ENCODE results near the gene CCDC40. TPM values are rescaled to one million over a fixed set of nuclear protein-coding genes. Genes with fewer than 3 reads are reported as not detected.
"Not testable (repeated sequence)": the region's sequence is repeated elsewhere in the genome, so short reads cannot be mapped to it uniquely, and the experiment has no call there.

The CCDC40 gene
- total and polyA plus RNA-seq, 2 experiments from 2014 or later, result 2.4 to 3.0 TPM

GRCh38 chr17:79991924-79992648 is 44.4 kb upstream of the CCDC40 start:
- no peaks in the 10 kb centered on the region for H3K79me2 ChIP-seq (ENCODE audit: insufficient read depth)
- in situ Hi-C loops (cut with MboI), result loop anchor here (10.0 kb wide), 2 partner anchors 147 to 207 kb away; no protein-coding TSS in a partner anchor
- no peaks in the 10 kb centered on the region for H3K9me2 ChIP-seq (ENCODE audit: insufficient read depth)
- no peaks in the 10 kb centered on the region for H3K27me3 ChIP-seq (replicated peaks; ENCODE audit: insufficient read depth)
- TF ChIP-seq EZH2phosphoT487 (IDR thresholded peaks at IDR 0.05; ENCODE audit: insufficient read depth, low read depth) (no peak), EZH2 (IDR thresholded peaks at IDR 0.05; ENCODE audit: insufficient read depth, poor library complexity, severe bottlenecking) (no peak)
- peaks cover 31% of the 10 kb centered on the region for H3K4me1 ChIP-seq (ENCODE audit: insufficient read depth)
- WGBS, 2 experiments (ENCODE audit: low coverage in 1 of 2, low lambda C conversion rate in 2 of 2, missing lambda C conversion rate in 2 of 2), result 21 to 24% methylated on average over 24 to 44 of the region's 44 CpGs
- H3K9me3 ChIP-seq (ENCODE audit: low read depth), result no peaks in the 10 kb centered on the region
- H3K27ac ChIP-seq, result no peak overlapping the region
- no peaks in the 10 kb centered on the region for H3K36me3 ChIP-seq (ENCODE audit: low read depth)
- peak overlapping the region; percentile 76 for H2AFZ ChIP-seq
- H3K9ac ChIP-seq, result peak overlapping the region; percentile 70
- H3F3A ChIP-seq (ENCODE audit: insufficient read depth), result peaks cover 10% of the 10 kb centered on the region; the same call in 1 of the 2 replicates
- DNase-seq, result peak; percentile 27
- H3K4me2 ChIP-seq (ENCODE audit: unreplicated experiment), result peak overlapping the region; percentile 74
- H4K20me1 ChIP-seq (ENCODE audit: insufficient read depth), result no peaks in the 10 kb centered on the region
- peak overlapping the region; percentile 50 for H3K4me3 ChIP-seq

- Histone ChIP-seq H4K20me1 (ENCODE audit: insufficient read depth) (no peaks in the 10 kb centered on the region), H3K9me2 (ENCODE audit: insufficient read depth) (no peaks in the 10 kb centered on the region), H2AFZ (peak overlapping the region; percentile 82), H3F3A (ENCODE audit: insufficient read depth) (peaks cover 3% of the 10 kb centered on the region; the same call in 1 of the 2 replicates), H3K36me3 (ENCODE audit: low read depth) (no peaks in the 10 kb centered on the region), H3K9me3 (ENCODE audit: low read depth) (no peaks in the 10 kb centered on the region), H3K4me1 (ENCODE audit: insufficient read depth) (peaks cover 23% of the 10 kb centered on the region), H3K79me2 (ENCODE audit: insufficient read depth) (no peaks in the 10 kb centered on the region), H3K4me3 (peak overlapping the region; percentile 47), H3K9ac (peak overlapping the region; percentile 70), H3K27me3 (replicated peaks; ENCODE audit: insufficient read depth) (no peaks in the 10 kb centered on the region), H3K4me2 (ENCODE audit: unreplicated experiment) (peak overlapping the region; percentile 67), H3K27ac (peak overlapping the region; percentile 65)
- DNase-seq, result peak; percentile 35
- no peak for TF ChIP-seq EZH2phosphoT487 (IDR thresholded peaks at IDR 0.05; ENCODE audit: insufficient read depth, low read depth)
- TF ChIP-seq EZH2 (IDR thresholded peaks at IDR 0.05; ENCODE audit: insufficient read depth, poor library complexity, severe bottlenecking), result no peak
- in situ Hi-C loops (cut with MboI), result loop anchor here (10.0 kb wide), 2 partner anchors 148 to 208 kb away; no protein-coding TSS in a partner anchor
- 67 to 83% methylated on average over 9 to 10 of the region's 10 CpGs for WGBS, 2 experiments (ENCODE audit: low coverage in 1 of 2, low lambda C conversion rate in 2 of 2, missing lambda C conversion rate in 2 of 2)
Observed at GRCh38 chr17:79992649-79993389, 43.6 kb upstream of the CCDC40 start.

GRCh38 chr17:79993390-79994227 is 42.8 kb upstream of the CCDC40 start:
- Histone ChIP-seq H2AFZ (peak overlapping the region; percentile 82), H3K36me3 (ENCODE audit: low read depth) (no peaks in the 10 kb centered on the region), H3F3A (ENCODE audit: insufficient read depth) (no peaks in the 10 kb centered on the region), H3K9me2 (ENCODE audit: insufficient read depth) (no peaks in the 10 kb centered on the region), H3K4me2 (ENCODE audit: unreplicated experiment) (peak overlapping the region; percentile 67), H3K4me1 (ENCODE audit: insufficient read depth) (peaks cover 19% of the 10 kb centered on the region), H4K20me1 (ENCODE audit: insufficient read depth) (no peaks in the 10 kb centered on the region), H3K9ac (peak overlapping the region; percentile 70), H3K27ac (peak overlapping the region; percentile 65), H3K27me3 (replicated peaks; ENCODE audit: insufficient read depth) (no peaks in the 10 kb centered on the region), H3K79me2 (ENCODE audit: insufficient read depth) (no peaks in the 10 kb centered on the region), H3K9me3 (ENCODE audit: low read depth) (no peaks in the 10 kb centered on the region), H3K4me3 (peak overlapping the region; percentile 47)
- WGBS, 2 experiments (ENCODE audit: low coverage in 1 of 2, low lambda C conversion rate in 2 of 2, missing lambda C conversion rate in 2 of 2), result 18% methylated on average over 22 of the region's 22 CpGs
- TF ChIP-seq EZH2phosphoT487 (IDR thresholded peaks at IDR 0.05; ENCODE audit: insufficient read depth, low read depth), result no peak
- TF ChIP-seq EZH2 (IDR thresholded peaks at IDR 0.05; ENCODE audit: insufficient read depth, poor library complexity, severe bottlenecking), result no peak
- in situ Hi-C loops (cut with MboI), result loop anchor here (10.0 kb wide), 2 partner anchors 149 to 209 kb away; no protein-coding TSS in a partner anchor
- DNase-seq, result peak; percentile 98

GRCh38 chr17:79994228-79994569 is 42.2 kb upstream of the CCDC40 start:
- Histone ChIP-seq H3K4me1 (ENCODE audit: insufficient read depth) (peaks cover 18% of the 10 kb centered on the region), H3K9ac (peak overlapping the region; percentile 70), H2AFZ (peak overlapping the region; percentile 82), H3K27ac (peak overlapping the region; percentile 65), H3K4me2 (ENCODE audit: unreplicated experiment) (peak overlapping the region; percentile 67), H3K4me3 (peak overlapping the region; percentile 47; the same call in 1 of the 2 replicates)
- not testable (repeated sequence) for H3K36me3 ChIP-seq (ENCODE audit: low read depth); H3F3A ChIP-seq (ENCODE audit: insufficient read depth); H3K9me3 ChIP-seq (ENCODE audit: low read depth); H3K79me2 ChIP-seq (ENCODE audit: insufficient read depth); H3K9me2 ChIP-seq (ENCODE audit: insufficient read depth); H3K27me3 ChIP-seq (replicated peaks; ENCODE audit: insufficient read depth); DNase-seq; H4K20me1 ChIP-seq (ENCODE audit: insufficient read depth)
- in situ Hi-C loops (cut with MboI), result loop anchor here (10.0 kb wide), 2 partner anchors 149 to 209 kb away; no protein-coding TSS in a partner anchor
- 50 to 65% methylated on average over 4 of the region's 4 CpGs for WGBS, 2 experiments (ENCODE audit: low coverage in 1 of 2, low lambda C conversion rate in 2 of 2, missing lambda C conversion rate in 2 of 2)

All from GM23248 (cell line).